Measurements from ENCODE around the gene SKAP2. TPM values are rescaled to one million over a fixed set of nuclear protein-coding genes. Genes with fewer than 3 reads are reported as not detected.
A peak's percentile ranks its signal among the peaks of the same experiment; 100 is the strongest.

Gene SKAP2
- total and polyA plus RNA-seq, 2 of the 4 experiments (the other 2 are of a cell fraction), result 5.7 to 7.4 TPM

GRCh38 chr7:26648554-26648953, 215.8 kb downstream of the SKAP2 start:
- Histone ChIP-seq H3K27ac (ENCODE audit: insufficient read depth, low read length) (no peak overlapping the region), H2BK20ac (ENCODE audit: low read depth, low read length) (no peak overlapping the region), H4K5ac (ENCODE audit: low read depth, low read length) (no peak overlapping the region), H3K4ac (ENCODE audit: low read depth, low read length) (no peak overlapping the region), H3K9ac (ENCODE audit: low read depth, low read length) (no peak overlapping the region), H2AFZ (replicated peaks; ENCODE audit: low read length, poor library complexity) (no peak overlapping the region), H3K23ac (ENCODE audit: low read depth, low read length) (no peak overlapping the region), H4K8ac (ENCODE audit: low read depth in 2 of 2, low read length in 2 of 2) (no peak overlapping the region), H3K9me1 (ENCODE audit: insufficient read depth, low read length) (peaks cover 2% of the 10 kb centered on the region; the same call in 1 of the 2 replicates), H3K56ac (ENCODE audit: extremely low read depth, insufficient read depth, low read length) (no peak overlapping the region), H3K9me3 (ENCODE audit: control insufficient read depth, insufficient read depth, low read length) (no peaks in the 10 kb centered on the region), H2BK120ac (ENCODE audit: low read depth, low read length) (no peak overlapping the region), H2BK15ac (ENCODE audit: low read depth, low read length) (no peak overlapping the region), H3K14ac (replicated peaks; ENCODE audit: low read depth, low read length) (no peak overlapping the region), H3K27me3 (ENCODE audit: control insufficient read depth, insufficient read depth, low read length) (no peaks in the 10 kb centered on the region), H3K4me1 (ENCODE audit: control insufficient read depth, insufficient read depth, low read length) (no peaks in the 10 kb centered on the region), H3K4me3 (ENCODE audit: insufficient read depth, low read depth, low read length) (no peak overlapping the region), H4K20me1 (ENCODE audit: insufficient read depth, low read length) (no peaks in the 10 kb centered on the region), H3K79me1 (ENCODE audit: low read depth in 1 of 2, low read length in 2 of 2) (no peaks in the 10 kb centered on the region), H3K18ac (ENCODE audit: low read depth, low read length) (no peak overlapping the region), H2AK5ac (ENCODE audit: low read depth, low read length) (no peak overlapping the region), H4K91ac (ENCODE audit: insufficient read depth, low read depth, low read length) (no peak overlapping the region), H2AK9ac (replicated peaks; ENCODE audit: low read depth, low read length, poor library complexity) (no peak overlapping the region), H3K4me2 (ENCODE audit: low read depth, low read length) (no peak overlapping the region; the same call in 1 of the 2 replicates), H2BK5ac (ENCODE audit: low read depth, low read length, poor library complexity, severe bottlenecking) (no peak overlapping the region), H3K36me3 (ENCODE audit: control insufficient read depth, insufficient read depth, low read length) (no peaks in the 10 kb centered on the region)
- WGBS, 2 experiments (ENCODE audit: extremely low coverage in 2 of 2, insufficient read length in 1 of 2), result no CpG with 5 or more reads among the region's 2 CpGs
- POLR2A ChIA-PET (ENCODE audit: unreplicated experiment), result no interaction called here
- in situ Hi-C loops (cut with MboI; ENCODE audit: low sequenced_read_pairs) (no loop called here), intact Hi-C loops (cut with micrococcal nuclease) (no loop called here), dilution Hi-C loops (cut with HindIII; ENCODE audit: low sequenced_read_pairs, unreplicated experiment) (no loop called here)
- no TSS peak for BruUV-seq (replicated peaks)
- DNase-seq (peak; percentile 76), ATAC-seq (ENCODE audit: low read depth) (peak; percentile 75)
- no peak for TF ChIP-seq RCOR1 (IDR thresholded peaks at IDR 0.05; ENCODE audit: insufficient replicate concordance, low read length)
- no peak for TF ChIP-seq FOS (IDR thresholded peaks at IDR 0.05; ENCODE audit: low read depth, low read length)
- TF ChIP-seq CTCF (conservative IDR thresholded peaks at IDR 0.05; ENCODE audit: low read depth, low read length), result no peak
- no peak for TF ChIP-seq MAFK (IDR thresholded peaks at IDR 0.05; ENCODE audit: low read depth, low read length)
- TF ChIP-seq ELK1 (IDR thresholded peaks at IDR 0.05; ENCODE audit: borderline replicate concordance, low read depth, low read length), result no peak
- TF ChIP-seq MXI1 (IDR thresholded peaks at IDR 0.05; ENCODE audit: borderline replicate concordance, low read depth, low read length), result no peak
- TF ChIP-seq USF2 (IDR thresholded peaks at IDR 0.05; ENCODE audit: low read depth, low read length), result no peak
- TF ChIP-seq BHLHE40 (IDR thresholded peaks at IDR 0.05; ENCODE audit: low read depth, low read length), result no peak
- CTCF ChIA-PET, result interaction anchor here (1.0 kb wide), 1 partner anchor 279 kb away, joined by 3 read pairs; no protein-coding TSS in a partner anchor
